ENCODE results near the gene SMC6.

Gene SMC6

DNA sequence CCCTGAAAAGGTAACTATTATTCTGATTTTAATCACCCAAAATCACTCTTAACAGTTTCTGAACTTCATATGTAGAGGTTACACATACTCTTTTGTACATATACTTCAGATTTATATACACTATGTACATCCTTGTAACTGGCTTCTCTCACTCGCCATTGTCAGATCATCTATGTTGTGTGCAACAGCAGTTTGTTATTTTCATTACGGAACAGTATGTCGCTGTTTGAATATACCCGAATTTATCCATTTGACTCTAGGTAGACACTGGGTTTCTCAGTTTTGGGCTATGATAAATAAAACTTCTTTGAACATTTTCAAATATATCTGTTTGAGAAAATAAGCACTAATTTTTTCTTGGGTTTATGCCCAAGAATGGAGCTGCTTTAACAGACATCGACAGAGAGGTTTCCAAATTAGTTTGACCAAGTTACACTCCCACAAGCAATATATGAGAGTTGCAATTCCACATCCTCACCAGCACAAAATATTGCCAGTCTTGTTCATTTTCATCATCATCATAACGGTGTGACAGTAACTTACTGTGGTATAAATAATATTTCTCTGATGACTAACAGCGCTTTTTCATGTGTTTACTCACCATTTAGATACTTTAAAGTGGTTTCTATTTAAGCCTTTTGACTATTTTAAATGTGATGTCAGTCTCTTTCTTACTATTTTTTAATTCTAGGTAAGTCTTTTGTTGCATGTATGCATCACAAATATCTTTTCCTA, 80.9 kb downstream of the SMC6 start:
- Histone ChIP-seq H3K4me1 (ENCODE audit: control insufficient read depth, insufficient read depth, low read length) (no peaks in the 10 kb centered on the region), H3K27me3 (ENCODE audit: control insufficient read depth, insufficient read depth, low read length) (no peaks in the 10 kb centered on the region), H3K36me3 (ENCODE audit: control insufficient read depth, insufficient read depth, low read length) (peaks cover 63% of the 10 kb centered on the region), H3K27ac (ENCODE audit: low read depth, low read length) (no peak overlapping the region), H3K9ac (ENCODE audit: low read length) (no peak overlapping the region), H3K4me3 (ENCODE audit: low read depth, low read length) (no peak overlapping the region), H3K9me3 (ENCODE audit: control insufficient read depth, insufficient read depth, low read depth, low read length) (no peaks in the 10 kb centered on the region)

DNA sequence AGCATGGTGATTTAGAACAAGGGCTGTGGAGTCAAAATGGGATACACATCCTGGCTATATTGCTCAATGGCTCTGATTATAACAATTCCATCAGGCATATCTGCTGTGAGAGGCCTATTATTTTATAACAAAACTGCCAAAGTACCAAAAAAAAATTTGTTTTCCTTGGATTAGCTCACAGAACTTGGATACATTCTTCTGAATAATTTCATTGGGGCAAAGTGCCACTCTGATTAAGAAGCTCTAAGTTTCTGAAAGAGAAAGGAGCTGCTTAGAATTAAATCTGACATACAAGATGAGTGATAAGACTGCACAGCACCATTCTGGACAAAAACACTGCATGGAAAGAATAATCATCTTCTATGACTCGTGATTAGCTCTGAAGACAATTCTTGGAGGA, 85.7 kb downstream of the SMC6 start:
- Histone ChIP-seq H3K9me3 (ENCODE audit: control insufficient read depth, insufficient read depth, low read depth, low read length) (no peaks in the 10 kb centered on the region), H3K27me3 (ENCODE audit: control insufficient read depth, insufficient read depth, low read length) (no peaks in the 10 kb centered on the region), H3K36me3 (ENCODE audit: control insufficient read depth, insufficient read depth, low read length) (peaks cover 73% of the 10 kb centered on the region), H3K4me3 (ENCODE audit: low read depth, low read length) (no peak overlapping the region), H3K27ac (ENCODE audit: low read depth, low read length) (no peak overlapping the region), H3K4me1 (ENCODE audit: control insufficient read depth, insufficient read depth, low read length) (no peaks in the 10 kb centered on the region), H3K9ac (ENCODE audit: low read length) (no peak overlapping the region)

DNA sequence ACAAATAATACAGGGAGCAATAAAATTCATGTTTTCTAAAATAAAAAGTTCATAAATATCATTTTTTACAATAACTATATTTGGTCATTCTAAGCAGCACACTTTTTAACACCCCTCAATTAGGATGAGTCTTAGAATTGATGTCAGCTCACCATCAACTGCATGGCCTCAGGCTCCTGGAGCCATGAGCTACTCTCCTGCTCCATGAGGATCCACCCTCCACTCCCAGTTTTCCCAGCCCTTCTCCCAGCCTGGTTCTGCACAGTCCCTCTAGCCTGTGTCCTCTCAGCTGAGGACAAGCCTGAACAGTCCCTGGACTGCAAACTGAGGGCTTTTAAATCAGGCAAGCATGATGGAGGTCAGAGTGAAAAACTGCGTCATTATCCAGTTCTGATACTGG, 89.1 kb downstream of the SMC6 start:
- Histone ChIP-seq H3K4me1 (ENCODE audit: control insufficient read depth, insufficient read depth, low read length) (no peaks in the 10 kb centered on the region), H3K27me3 (ENCODE audit: control insufficient read depth, insufficient read depth, low read length) (no peaks in the 10 kb centered on the region), H3K36me3 (ENCODE audit: control insufficient read depth, insufficient read depth, low read length) (peaks cover 77% of the 10 kb centered on the region), H3K9ac (ENCODE audit: low read length) (no peak overlapping the region), H3K9me3 (ENCODE audit: control insufficient read depth, insufficient read depth, low read depth, low read length) (no peaks in the 10 kb centered on the region), H3K27ac (ENCODE audit: low read depth, low read length) (no peak overlapping the region), H3K4me3 (ENCODE audit: low read depth, low read length) (no peak overlapping the region)

DNA sequence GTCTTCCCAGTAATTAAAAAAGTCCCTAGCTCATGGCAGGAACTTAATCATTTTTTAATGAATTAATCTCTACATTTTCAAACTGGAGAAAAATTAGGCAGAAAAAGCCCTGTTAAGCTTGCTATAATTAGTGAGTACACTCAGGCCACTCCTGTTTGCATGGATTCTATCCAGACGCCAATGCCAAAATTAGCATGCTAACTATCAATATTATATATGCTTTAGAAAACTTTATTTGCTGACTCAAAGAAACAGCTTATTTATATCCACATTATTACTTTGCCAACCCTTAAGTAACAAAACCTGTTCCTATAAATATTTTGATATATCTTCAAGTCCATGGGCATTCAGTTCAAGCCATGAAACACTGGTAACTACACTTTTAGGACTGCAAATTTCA, 90.9 kb downstream of the SMC6 start:
- Histone ChIP-seq H3K9me3 (ENCODE audit: control insufficient read depth, insufficient read depth, low read depth, low read length) (no peaks in the 10 kb centered on the region), H3K36me3 (ENCODE audit: control insufficient read depth, insufficient read depth, low read length) (peaks cover 63% of the 10 kb centered on the region), H3K27ac (ENCODE audit: low read depth, low read length) (no peak overlapping the region), H3K9ac (ENCODE audit: low read length) (no peak overlapping the region), H3K4me1 (ENCODE audit: control insufficient read depth, insufficient read depth, low read length) (no peaks in the 10 kb centered on the region), H3K27me3 (ENCODE audit: control insufficient read depth, insufficient read depth, low read length) (no peaks in the 10 kb centered on the region), H3K4me3 (ENCODE audit: low read depth, low read length) (no peak overlapping the region)

DNA sequence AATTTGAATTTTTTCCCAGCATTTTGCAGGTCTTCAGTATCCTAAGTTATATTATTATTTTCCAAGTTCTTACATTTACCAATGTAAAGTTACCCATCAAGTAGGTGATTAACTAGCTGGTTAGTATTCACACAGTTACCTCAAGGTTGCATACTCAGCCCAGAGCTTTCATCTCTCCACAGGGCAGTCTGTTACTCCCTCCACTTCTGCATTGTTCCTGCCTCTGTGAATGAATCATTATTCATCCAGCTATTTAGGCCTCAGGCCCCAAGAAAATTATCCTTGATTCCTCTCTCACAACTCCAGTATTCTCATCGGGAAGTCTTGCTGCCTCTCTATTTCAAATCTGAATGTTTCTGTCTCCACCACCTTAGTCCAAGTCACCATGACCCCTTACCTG, 92.2 kb downstream of the SMC6 start:
- H3K4me1 ChIP-seq (ENCODE audit: control insufficient read depth, insufficient read depth, low read length) = no peaks in the 10 kb centered on the region

DNA sequence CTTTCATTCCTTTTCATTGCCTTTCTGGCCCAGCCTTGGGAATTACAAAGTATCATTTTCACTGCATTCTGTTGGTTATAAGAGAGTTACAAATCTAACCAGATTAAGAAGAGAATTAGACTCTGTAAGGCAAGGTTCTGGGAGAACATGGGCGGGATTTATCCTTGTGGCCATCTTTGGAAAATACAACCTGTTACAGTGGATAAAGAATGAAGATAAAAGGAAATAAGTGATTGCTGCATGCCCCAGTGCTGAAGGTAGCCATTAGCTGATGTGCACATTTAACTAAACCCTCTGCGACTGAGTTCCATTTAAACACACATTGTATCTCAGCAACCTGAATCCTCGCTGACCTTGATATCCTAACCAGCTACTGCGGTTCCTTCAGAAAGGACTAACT, 93.4 kb downstream of the SMC6 start:
- H3K4me1 ChIP-seq (ENCODE audit: control insufficient read depth, insufficient read depth, low read length) = no peaks in the 10 kb centered on the region

More for the DNA sequence above, 92.2 kb downstream of the SMC6 start:
- Histone ChIP-seq H3K27me3 (ENCODE audit: control insufficient read depth, insufficient read depth, low read length) (no peaks in the 10 kb centered on the region), H3K4me3 (ENCODE audit: low read depth, low read length) (no peak overlapping the region), H3K9me3 (ENCODE audit: control insufficient read depth, insufficient read depth, low read depth, low read length) (no peaks in the 10 kb centered on the region), H3K36me3 (ENCODE audit: control insufficient read depth, insufficient read depth, low read length) (peaks cover 51% of the 10 kb centered on the region), H3K9ac (ENCODE audit: low read length) (no peak overlapping the region), H3K27ac (ENCODE audit: low read depth, low read length) (no peak overlapping the region)

DNA sequence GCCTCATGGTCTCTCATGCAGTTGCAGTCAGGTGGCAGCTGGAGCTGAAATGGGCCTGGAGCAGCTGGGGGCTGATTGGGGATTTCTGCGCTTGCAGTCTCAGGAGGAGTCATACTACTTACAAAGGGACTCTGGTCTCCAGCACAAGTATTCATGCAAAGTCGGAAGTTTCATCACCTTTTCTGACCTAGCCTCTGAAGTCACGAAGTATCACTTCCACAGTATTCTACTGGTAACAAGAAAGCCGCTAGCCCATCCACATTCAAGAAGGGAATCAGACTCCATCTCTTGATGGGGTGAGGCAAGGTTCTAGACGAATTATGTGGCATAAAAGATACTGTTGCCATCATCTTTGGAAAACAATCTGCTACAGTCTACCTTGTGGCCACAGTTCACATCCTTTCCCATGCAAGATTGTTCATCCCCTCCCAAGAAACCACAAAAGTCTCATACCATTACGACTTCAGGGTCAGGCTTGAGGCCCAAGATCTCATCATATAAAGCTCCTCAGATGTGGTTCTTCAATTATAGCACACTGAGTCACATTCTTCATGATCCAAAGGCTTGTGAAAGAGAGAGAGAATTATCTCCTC, 95.3 kb downstream of the SMC6 start:
- Histone ChIP-seq H3K9ac (ENCODE audit: low read length) (no peak overlapping the region), H3K27ac (ENCODE audit: low read depth, low read length) (no peak overlapping the region), H3K36me3 (ENCODE audit: control insufficient read depth, insufficient read depth, low read length) (peaks cover 28% of the 10 kb centered on the region), H3K4me3 (ENCODE audit: low read depth, low read length) (no peak overlapping the region), H3K4me1 (ENCODE audit: control insufficient read depth, insufficient read depth, low read length) (no peaks in the 10 kb centered on the region), H3K9me3 (ENCODE audit: control insufficient read depth, insufficient read depth, low read depth, low read length) (no peaks in the 10 kb centered on the region), H3K27me3 (ENCODE audit: control insufficient read depth, insufficient read depth, low read length) (no peaks in the 10 kb centered on the region)

More for the DNA sequence above, 93.4 kb downstream of the SMC6 start:
- no peak overlapping the region for H3K9ac ChIP-seq (ENCODE audit: low read length)
- peaks cover 44% of the 10 kb centered on the region for H3K36me3 ChIP-seq (ENCODE audit: control insufficient read depth, insufficient read depth, low read length)
- H3K27me3 ChIP-seq (ENCODE audit: control insufficient read depth, insufficient read depth, low read length) = no peaks in the 10 kb centered on the region
- H3K9me3 ChIP-seq (ENCODE audit: control insufficient read depth, insufficient read depth, low read depth, low read length) = no peaks in the 10 kb centered on the region
- H3K4me3 ChIP-seq (ENCODE audit: low read depth, low read length) = no peak overlapping the region
- H3K27ac ChIP-seq (ENCODE audit: low read depth, low read length) = no peak overlapping the region

DNA sequence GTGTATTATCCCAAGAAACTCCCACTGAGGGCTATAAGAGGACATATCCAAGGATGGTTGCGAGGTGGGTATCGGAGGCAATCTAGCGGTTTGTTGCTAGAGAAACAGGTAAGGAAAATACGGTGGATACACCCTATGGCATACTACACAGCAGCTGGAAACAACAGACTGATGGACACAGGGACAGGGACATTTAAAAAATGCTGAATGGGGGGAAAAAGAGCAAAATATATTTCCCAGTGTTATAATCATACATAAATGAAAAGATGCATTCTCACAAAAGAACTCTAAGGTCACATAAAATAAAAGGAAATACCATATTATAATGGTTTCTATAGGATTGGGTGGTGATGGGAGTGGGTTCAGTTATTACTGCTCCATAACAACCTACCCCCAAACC, 95.9 kb downstream of the SMC6 start:
- H3K4me3 ChIP-seq (ENCODE audit: low read depth, low read length) = no peak overlapping the region
- no peaks in the 10 kb centered on the region for H3K27me3 ChIP-seq (ENCODE audit: control insufficient read depth, insufficient read depth, low read length)
- H3K27ac ChIP-seq (ENCODE audit: low read depth, low read length) = no peak overlapping the region
- H3K9me3 ChIP-seq (ENCODE audit: control insufficient read depth, insufficient read depth, low read depth, low read length) = no peaks in the 10 kb centered on the region
- H3K4me1 ChIP-seq (ENCODE audit: control insufficient read depth, insufficient read depth, low read length) = no peaks in the 10 kb centered on the region
- peaks cover 27% of the 10 kb centered on the region for H3K36me3 ChIP-seq (ENCODE audit: control insufficient read depth, insufficient read depth, low read length)
- no peak overlapping the region for H3K9ac ChIP-seq (ENCODE audit: low read length)

DNA sequence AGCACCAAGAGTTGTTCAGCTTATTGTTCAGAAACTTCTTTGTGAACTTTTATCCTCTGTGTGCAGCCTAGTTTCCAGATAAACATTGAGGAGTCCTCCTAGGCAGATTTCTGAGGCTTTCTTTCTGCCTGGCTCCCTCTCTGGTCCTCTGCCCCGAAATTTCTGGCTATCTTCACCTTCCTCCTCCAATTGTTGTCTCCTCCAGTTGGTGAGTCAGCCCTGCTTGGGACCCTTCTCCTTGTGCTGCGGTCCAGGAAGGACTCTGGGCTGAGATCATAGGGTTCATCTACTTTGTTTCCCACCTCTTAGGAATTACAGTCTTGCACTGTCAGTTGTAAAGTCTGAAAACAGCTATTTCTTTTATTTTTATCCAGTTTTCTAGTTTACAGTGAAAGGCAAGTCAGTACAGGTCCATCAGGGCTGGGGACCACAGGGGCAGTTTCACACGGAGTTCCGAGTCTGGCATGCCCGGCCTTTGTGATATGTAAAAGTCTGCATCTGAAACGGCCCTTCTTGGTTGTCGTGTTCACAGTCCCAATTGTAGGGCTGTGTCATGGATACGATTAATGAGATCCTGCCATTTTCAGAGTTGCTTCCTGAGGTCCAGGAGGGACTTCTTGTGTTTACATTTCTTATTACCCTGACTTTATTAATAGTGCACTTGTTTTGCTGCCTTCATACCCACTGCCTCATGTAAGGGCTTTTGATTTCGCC, 100.8 kb downstream of the SMC6 start:
- Histone ChIP-seq H3K27ac (ENCODE audit: low read depth, low read length) (no peak overlapping the region), H3K9ac (ENCODE audit: low read length) (no peak overlapping the region), H3K36me3 (ENCODE audit: control insufficient read depth, insufficient read depth, low read length) (peaks cover 18% of the 10 kb centered on the region), H3K4me1 (ENCODE audit: control insufficient read depth, insufficient read depth, low read length) (no peaks in the 10 kb centered on the region), H3K27me3 (ENCODE audit: control insufficient read depth, insufficient read depth, low read length) (no peaks in the 10 kb centered on the region), H3K4me3 (ENCODE audit: low read depth, low read length) (no peak overlapping the region), H3K9me3 (ENCODE audit: control insufficient read depth, insufficient read depth, low read depth, low read length) (no peaks in the 10 kb centered on the region)

DNA sequence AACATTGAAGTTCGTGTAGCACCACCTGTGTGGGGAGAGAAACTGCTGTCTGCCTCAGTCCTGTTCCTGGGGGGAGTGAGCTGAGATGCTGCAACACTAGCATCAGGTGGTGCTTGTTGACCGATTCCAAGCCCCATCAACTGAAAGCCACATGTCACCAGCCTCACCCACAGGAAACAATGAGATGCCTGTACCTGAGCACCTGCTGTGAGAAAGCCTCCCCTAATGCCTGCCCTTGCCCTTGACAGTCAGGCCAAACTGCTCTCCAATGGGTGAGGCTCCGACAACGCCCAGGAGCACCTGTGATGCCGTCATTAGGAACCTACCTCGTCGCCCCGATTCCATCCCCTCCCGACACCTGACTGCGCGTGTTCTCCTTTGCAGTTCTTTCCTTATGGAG, 104.6 kb downstream of the SMC6 start:
- Histone ChIP-seq H3K9ac (ENCODE audit: low read length) (no peak overlapping the region), H3K4me3 (ENCODE audit: low read depth, low read length) (no peak overlapping the region), H3K36me3 (ENCODE audit: control insufficient read depth, insufficient read depth, low read length) (peaks cover 13% of the 10 kb centered on the region; the same call in 1 of the 2 replicates), H3K4me1 (ENCODE audit: control insufficient read depth, insufficient read depth, low read length) (peaks cover 10% of the 10 kb centered on the region; the same call in 1 of the 2 replicates), H3K9me3 (ENCODE audit: control insufficient read depth, insufficient read depth, low read depth, low read length) (no peaks in the 10 kb centered on the region), H3K27me3 (ENCODE audit: control insufficient read depth, insufficient read depth, low read length) (no peaks in the 10 kb centered on the region), H3K27ac (ENCODE audit: low read depth, low read length) (no peak overlapping the region)

DNA sequence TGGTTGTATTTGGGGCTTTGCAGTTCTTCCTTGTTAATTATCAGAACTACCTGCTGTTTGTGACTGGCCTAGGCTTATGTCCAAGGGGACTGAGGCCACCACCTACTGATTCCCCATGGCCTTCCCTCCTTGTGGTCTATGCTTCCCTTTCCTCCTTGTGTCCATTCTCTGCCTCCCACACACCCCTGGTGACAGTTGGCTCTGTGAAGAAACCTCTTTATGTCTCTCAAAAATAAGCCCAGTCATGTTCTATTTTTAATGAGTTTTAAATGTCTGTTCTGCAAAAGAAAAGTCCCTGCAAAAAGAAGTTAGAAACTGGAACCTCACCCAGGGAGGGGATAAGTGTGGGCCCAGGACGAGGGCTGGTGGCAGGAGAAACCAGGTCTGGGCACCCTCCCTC, 105.0 kb downstream of the SMC6 start:
- Histone ChIP-seq H3K27me3 (ENCODE audit: control insufficient read depth, insufficient read depth, low read length) (no peaks in the 10 kb centered on the region), H3K36me3 (ENCODE audit: control insufficient read depth, insufficient read depth, low read length) (peaks cover 13% of the 10 kb centered on the region; the same call in 1 of the 2 replicates), H3K9me3 (ENCODE audit: control insufficient read depth, insufficient read depth, low read depth, low read length) (no peaks in the 10 kb centered on the region), H3K9ac (ENCODE audit: low read length) (no peak overlapping the region), H3K27ac (ENCODE audit: low read depth, low read length) (no peak overlapping the region), H3K4me3 (ENCODE audit: low read depth, low read length) (no peak overlapping the region), H3K4me1 (ENCODE audit: control insufficient read depth, insufficient read depth, low read length) (peaks cover 12% of the 10 kb centered on the region; the same call in 1 of the 2 replicates)
